ENCODE measurements around the gene CSAG2.
"Not testable (repeated sequence)": the region's sequence is repeated elsewhere in the genome, so short reads cannot be mapped to it uniquely, and the experiment has no call there.

CSAG2 gene

DNA sequence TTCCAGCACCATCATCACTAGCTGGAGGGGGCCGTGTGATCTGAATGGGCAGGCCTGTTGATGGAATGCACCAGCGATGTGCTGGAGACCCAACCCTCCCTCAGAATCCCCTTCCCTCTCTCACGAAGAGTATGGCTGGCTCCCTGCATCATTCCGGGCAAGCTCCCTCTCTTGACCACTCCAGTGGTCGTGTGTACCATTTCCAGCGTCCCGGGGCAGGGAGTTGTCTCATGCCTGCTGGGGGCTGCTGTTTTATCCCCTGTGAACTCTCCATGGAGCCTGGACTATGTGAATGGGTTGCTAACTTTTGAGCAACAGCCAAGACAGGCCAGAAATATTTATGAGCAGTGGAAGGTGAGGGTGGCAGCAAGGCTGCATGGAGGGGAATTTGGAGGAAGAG lies 16.3 kb upstream of the CSAG2 start:
- no peak overlapping the region for H3K4me3 ChIP-seq (ENCODE audit: low read depth, low read length)
- no peak for DNase-seq (ENCODE audit: low read depth)
- TF ChIP-seq, protein P1, sequence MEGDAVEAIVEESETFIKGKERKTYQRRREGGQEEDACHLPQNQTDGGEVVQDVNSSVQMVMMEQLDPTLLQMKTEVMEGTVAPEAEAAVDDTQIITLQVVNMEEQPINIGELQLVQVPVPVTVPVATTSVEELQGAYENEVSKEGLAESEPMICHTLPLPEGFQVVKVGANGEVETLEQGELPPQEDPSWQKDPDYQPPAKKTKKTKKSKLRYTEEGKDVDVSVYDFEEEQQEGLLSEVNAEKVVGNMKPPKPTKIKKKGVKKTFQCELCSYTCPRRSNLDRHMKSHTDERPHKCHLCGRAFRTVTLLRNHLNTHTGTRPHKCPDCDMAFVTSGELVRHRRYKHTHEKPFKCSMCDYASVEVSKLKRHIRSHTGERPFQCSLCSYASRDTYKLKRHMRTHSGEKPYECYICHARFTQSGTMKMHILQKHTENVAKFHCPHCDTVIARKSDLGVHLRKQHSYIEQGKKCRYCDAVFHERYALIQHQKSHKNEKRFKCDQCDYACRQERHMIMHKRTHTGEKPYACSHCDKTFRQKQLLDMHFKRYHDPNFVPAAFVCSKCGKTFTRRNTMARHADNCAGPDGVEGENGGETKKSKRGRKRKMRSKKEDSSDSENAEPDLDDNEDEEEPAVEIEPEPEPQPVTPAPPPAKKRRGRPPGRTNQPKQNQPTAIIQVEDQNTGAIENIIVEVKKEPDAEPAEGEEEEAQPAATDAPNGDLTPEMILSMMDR (IDR thresholded peaks at IDR 0.05; ENCODE audit: control insufficient read depth, extremely low read depth, insufficient read depth), result no peak

DNA sequence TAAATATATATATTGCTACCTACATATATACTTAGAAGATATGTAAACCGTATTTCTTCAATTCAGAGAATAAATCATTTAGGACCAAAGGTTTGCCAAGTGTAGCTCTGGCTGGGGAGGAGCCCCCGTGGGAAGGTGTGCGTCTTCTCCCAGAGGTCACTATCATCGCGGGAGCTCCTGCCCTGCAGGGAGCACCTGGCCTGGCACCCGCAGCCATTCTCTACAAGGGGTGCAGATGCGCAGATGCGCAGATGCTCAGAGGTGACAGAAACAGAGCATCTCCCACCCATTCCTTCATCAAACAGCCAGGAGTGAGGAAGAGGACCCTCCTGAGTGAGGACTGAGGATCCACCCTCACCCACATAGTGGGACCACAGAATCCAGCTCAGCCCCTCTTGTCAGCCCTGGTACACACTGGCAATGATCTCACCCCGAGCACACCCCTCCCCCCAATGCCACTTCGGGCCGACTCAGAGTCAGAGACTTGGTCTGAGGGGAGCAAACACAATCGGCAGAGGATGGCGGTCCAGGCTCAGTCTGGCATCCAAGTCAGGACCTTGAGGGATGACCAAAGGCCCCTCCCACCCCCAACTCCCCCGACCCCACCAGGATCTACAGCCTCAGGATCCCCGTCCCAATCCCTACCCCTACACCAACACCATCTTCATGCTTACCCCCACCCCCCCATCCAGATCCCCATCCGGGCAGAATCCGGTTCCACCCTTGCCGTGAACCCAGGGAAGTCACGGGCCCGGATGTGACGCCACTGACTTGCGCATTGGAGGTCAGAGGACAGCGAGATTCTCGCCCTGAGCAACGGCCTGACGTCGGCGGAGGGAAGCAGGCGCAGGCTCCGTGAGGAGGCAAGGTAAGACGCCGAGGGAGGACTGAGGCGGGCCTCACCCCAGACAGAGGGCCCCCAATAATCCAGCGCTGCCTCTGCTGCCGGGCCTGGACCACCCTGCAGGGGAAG lies 5.0 kb upstream of the CSAG2 start, which contains the start of gene MAGEA2B:
Gene MAGEA2B, plus strand, starts transcription at position 814 of the 973 bp plus-strand sequence. CDS start 2,479 bp downstream, outside the sequence.
- not testable (repeated sequence) for H3K4me3 ChIP-seq (ENCODE audit: low read depth, low read length); DNase-seq (ENCODE audit: low read depth)

DNA sequence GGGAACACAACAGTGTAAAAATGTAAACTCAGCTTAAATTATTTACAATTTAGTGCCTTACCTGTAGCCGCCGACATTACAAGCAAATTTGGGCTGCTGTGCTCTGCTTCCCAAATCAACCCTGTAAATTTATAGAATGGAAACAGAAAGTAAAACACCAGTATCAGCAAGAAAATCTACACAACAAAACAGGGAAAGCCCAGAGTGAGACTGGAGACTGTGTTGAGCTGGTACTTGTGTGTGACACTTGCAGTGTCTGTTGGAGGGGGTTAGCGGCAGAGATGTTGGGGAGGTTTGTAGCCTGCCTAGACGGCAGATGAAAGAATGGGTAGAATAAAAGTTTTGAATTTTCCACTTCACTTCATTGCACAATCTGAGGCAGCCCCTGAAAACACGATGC lies 4.1 kb upstream of the CSAG2 start:
- not testable (repeated sequence) for H3K4me3 ChIP-seq (ENCODE audit: low read depth, low read length); DNase-seq (ENCODE audit: low read depth)

DNA sequence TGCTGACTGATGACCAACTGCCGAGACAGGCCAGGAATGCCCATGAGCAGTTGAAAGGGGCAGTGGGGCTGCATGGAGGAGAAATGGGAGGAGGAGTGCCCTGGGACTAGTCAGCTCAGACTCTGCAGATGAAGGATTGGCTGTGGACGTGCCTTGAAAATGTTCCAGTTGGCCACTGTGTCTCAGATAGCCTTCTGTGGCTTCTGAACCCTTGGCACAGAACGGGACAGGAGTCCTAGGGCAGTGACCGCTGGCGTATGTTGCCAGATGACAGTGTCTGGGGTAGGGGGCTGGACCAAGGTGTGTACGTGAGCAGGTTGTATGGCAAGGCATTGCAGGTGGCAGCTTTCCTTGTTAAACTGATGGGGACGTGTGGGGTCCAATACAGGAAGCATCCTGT lies 2.6 kb downstream of the CSAG2 start:
- DNase-seq (ENCODE audit: low read depth); H3K4me3 ChIP-seq (ENCODE audit: low read depth, low read length): not testable (repeated sequence)

DNA sequence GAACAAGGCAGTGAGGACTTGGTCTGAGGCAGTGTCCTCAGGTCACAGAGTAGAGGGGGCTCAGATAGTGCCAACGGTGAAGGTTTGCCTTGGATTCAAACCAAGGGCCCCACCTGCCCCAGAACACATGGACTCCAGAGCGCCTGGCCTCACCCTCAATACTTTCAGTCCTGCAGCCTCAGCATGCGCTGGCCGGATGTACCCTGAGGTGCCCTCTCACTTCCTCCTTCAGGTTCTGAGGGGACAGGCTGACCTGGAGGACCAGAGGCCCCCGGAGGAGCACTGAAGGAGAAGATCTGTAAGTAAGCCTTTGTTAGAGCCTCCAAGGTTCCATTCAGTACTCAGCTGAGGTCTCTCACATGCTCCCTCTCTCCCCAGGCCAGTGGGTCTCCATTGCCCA lies 8.7 kb downstream of the CSAG2 start:
- H3K4me3 ChIP-seq (ENCODE audit: low read depth, low read length); DNase-seq (ENCODE audit: low read depth): not testable (repeated sequence)

DNA sequence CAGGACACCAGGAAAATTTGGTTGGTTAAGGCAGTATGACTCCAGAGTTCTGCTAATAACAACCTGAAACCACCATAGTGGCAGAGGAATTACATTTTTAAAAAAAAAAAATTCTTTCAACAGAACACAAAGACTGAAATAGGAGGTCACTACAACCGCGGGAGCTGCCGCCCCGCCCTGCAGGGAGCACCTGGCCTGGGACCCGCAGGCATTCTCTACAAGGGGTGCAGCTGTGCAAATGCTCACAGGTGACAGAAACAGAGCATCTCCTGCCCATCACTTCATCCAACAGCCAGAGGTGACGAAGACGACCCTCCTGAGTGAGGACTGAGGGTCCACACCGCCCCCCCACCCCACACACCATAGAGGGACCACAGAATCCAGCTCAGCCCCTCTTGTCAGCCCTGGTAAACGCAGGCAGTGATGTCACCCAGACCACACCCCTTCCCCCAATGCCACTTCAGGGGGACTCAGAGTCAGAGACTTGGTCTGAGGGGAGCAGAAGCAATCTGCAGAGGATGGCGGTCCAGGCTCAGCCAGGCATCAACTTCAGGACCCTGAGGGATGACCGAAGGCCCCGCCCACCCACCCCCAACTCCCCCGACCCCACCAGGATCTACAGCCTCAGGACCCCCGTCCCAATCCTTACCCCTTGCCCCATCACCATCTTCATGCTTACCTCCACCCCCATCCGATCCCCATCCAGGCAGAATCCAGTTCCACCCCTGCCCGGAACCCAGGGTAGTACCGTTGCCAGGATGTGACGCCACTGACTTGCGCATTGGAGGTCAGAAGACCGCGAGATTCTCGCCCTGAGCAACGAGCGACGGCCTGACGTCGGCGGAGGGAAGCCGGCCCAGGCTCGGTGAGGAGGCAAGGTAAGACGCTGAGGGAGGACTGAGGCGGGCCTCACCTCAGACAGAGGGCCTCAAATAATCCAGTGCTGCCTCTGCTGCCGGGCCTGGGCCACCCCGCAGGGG lies 10.8 kb downstream of the CSAG2 start, which contains the start of gene MAGEA3:
Gene MAGEA3, plus strand, starts transcription at position 843 of the 980 bp plus-strand sequence. CDS start 2,039 bp downstream, outside the sequence.
- DNase-seq (ENCODE audit: low read depth), result not testable (repeated sequence)
- H3K4me3 ChIP-seq (ENCODE audit: low read depth, low read length), result peak within 1 kb of the TSS; percentile 42

DNA sequence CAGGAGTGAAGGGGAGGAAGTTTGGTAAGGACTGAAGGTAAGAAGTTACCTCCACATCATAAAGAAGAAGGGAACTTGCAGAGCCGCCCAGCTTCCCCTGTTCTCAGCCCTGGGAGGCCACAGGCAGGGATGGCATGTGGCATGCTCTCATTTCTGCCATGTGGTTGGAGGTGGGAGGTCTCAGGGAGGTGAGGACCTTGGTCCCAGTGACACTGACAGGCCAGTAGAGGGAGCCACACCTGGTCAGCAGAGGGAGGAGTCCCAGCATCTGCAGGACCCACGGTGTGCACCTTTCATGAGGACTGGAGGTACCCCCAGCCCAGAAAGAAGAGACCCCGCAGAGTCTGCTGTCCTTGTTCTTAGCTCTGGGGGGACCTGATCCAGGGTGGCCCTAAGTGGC lies 28.1 kb downstream of the CSAG2 start:
- DNase-seq (ENCODE audit: low read depth); H3K4me3 ChIP-seq (ENCODE audit: low read depth, low read length): not testable (repeated sequence)

DNA sequence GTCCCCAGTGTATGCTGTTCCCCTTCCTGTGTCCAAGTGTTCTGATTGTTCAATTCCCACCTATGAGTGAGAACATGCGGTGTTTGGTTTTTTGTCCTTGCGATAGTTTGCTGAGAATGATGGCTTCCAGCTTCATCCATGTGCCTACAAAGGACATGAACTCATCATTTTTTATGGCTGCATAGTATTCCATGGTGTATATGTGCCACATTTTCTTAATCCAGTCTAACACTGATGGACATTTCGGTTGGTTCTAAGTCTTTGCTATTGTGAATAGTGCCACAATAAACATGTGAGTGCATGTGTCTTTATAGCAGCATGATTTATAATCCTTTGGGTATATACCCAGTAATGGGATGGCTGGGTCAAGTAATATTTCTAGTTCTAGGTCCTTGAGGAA lies 34.4 kb downstream of the CSAG2 start:
- not testable (repeated sequence) for DNase-seq (ENCODE audit: low read depth); H3K4me3 ChIP-seq (ENCODE audit: low read depth, low read length)

DNA sequence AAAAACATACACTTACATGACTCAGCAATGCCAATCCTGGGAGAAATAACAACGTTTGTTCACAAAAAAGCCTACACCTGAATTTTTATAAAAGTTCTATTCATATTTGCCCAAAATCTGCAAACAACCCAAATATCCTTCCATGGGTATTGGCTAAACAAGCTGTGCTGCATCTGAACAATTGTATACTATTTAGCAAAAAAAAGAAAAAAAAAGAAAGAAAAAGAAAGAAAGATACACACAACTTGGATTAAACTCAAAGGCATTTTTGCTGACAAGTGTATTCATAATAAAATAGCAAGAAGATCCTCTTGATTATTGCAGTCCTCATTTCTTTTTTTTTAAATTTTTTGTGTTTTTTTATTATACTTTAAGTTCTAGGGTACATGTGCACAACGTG lies 34.9 kb downstream of the CSAG2 start:
- DNase-seq (ENCODE audit: low read depth), result no peak
- TF ChIP-seq, protein P1 (IDR thresholded peaks at IDR 0.05; ENCODE audit: control insufficient read depth, extremely low read depth, insufficient read depth), result no peak
- H3K4me3 ChIP-seq (ENCODE audit: low read depth, low read length), result no peak overlapping the region

DNA sequence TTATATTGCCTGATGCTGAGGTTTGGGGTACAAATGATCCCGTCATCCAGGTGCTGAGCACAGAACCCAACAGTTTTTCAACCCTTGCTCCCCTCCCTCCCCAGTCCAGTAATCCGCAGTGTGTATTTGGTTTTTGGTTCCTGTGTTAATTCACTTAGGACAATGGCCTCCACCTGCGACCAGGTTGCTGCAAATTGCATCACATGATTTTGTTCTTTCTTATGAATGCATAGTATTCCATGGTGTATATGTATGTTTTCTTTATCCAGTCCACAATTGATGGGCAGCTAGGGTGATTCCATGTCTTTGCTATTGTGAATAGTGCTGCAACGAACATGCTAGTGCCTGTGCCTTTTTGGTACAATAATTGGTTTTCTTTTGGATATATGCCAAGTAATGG lies 46.0 kb downstream of the CSAG2 start:
- no peak overlapping the region for H3K4me3 ChIP-seq (ENCODE audit: low read depth, low read length)
- no peak for DNase-seq (ENCODE audit: low read depth)
- TF ChIP-seq, protein P1 (IDR thresholded peaks at IDR 0.05; ENCODE audit: control insufficient read depth, extremely low read depth, insufficient read depth), result no peak

Measured in LNCaP clone FGC (cell line).